Fibroblast of pulmonary artery (primary cell): Measurements from ENCODE around the gene RIPOR2.
"Not testable (repeated sequence)": the region's sequence is repeated elsewhere in the genome, so short reads cannot be mapped to it uniquely, and the experiment has no call there.

Experiments
- DNase-seq: peaks from one replicate; pipeline ENCODE4 v3.0.0-alpha.2; 2010; ENCODE audit warnings: low read depth
- H3K4me3 ChIP-seq: replicated peaks from 2 replicates; pipeline ENCODE4 v1.5.1; 2011; ENCODE audit warnings: low read depth, mild to moderate bottlenecking, control low read depth, low read length, moderate library complexity
- CTCF ChIP-seq: IDR thresholded peaks from 2 replicates; pipeline ENCODE4 v1.5.1; 2011; ENCODE audit warnings: mild to moderate bottlenecking, control low read depth, low read length, inconsistent platforms; ENCODE audit errors: missing control alignments

The RIPOR2 gene

GRCh38 chr6:24768361-24768760 lies 167.4 kb downstream of the RIPOR2 start:
- TF ChIP-seq CTCF: no peak
- no peak overlapping the region for H3K4me3 ChIP-seq

GRCh38 chr6:24766680-24767462 lies 168.9 kb downstream of the RIPOR2 start:
- peak; percentile 61 for DNase-seq

More at GRCh38 chr6:24768361-24768760, 167.4 kb downstream of the RIPOR2 start:
- peak; percentile 27 for DNase-seq

GRCh38 chr6:24765968-24766367 lies 169.8 kb downstream of the RIPOR2 start:
- DNase-seq, H3K4me3 ChIP-seq: not testable (repeated sequence)

More at GRCh38 chr6:24766680-24767462, 168.9 kb downstream of the RIPOR2 start:
- no peak overlapping the region for H3K4me3 ChIP-seq
- TF ChIP-seq CTCF: peak; percentile 46

GRCh38 chr6:24764833-24765828 lies 170.6 kb downstream of the RIPOR2 start:
- not testable (repeated sequence) for DNase-seq, H3K4me3 ChIP-seq

GRCh38 chr6:24763578-24763977 lies 172.2 kb downstream of the RIPOR2 start:
- DNase-seq: no peak
- no peak overlapping the region for H3K4me3 ChIP-seq
- no peak for TF ChIP-seq CTCF

GRCh38 chr6:24761851-24762250 lies 173.9 kb downstream of the RIPOR2 start:
- TF ChIP-seq CTCF: no peak
- no peak for DNase-seq
- no peak overlapping the region for H3K4me3 ChIP-seq

- H3K4me3 ChIP-seq: no peak overlapping the region
- DNase-seq: no peak
- no peak for TF ChIP-seq CTCF
These were observed 174.4 kb downstream of the RIPOR2 start for GRCh38 chr6:24761193-24761835.
